Right lobe of liver (tissue), 6 donors: ENCODE data around the gene NCAPH2. TPM values are rescaled to one million over a fixed set of nuclear protein-coding genes. Genes with fewer than 3 reads are reported as not detected.

Source experiments
- ATAC-seq, 4 donors: fragments of 200-7000 bp; cut with Tn5 transposase; one replicate each; pipeline ENCODE4 v1.9.1; 2020; ENCODE audit warnings: mild to moderate bottlenecking in 4 of 4, moderate library complexity in 4 of 4
- DNase-seq, 3 donors: peaks; one replicate each; pipeline ENCODE4 v3.0.0-alpha.2; 2020
- H3K27ac ChIP-seq, 3 donors: fragments of 200-600 bp; one replicate each; pipeline ENCODE4 v1.8.0; 2022
- H3K27me3 ChIP-seq, 2 donors: fragments of 200-600 bp; one replicate each; pipeline ENCODE4 v1.8.0; 2022
- H3K36me3 ChIP-seq, 4 donors: fragments of 200-600 bp; sonication (generic) in 1 of 4; one replicate each; pipeline versions ENCODE4 v1.5.1 to v1.8.0; 2017 to 2022; ENCODE audit warnings: control low read depth in 1 of 4
- H3K4me1 ChIP-seq, 4 donors: fragments of 200-600 bp; sonication (generic) in 1 of 4; one replicate each; pipeline versions ENCODE4 v1.5.1 to v1.8.0; 2017 to 2022; ENCODE audit warnings: control low read depth in 1 of 4
- H3K4me3 ChIP-seq, 3 donors: fragments of 200-600 bp; one replicate each; pipeline ENCODE4 v1.8.0; 2022
- H3K9me3 ChIP-seq, 4 donors: fragments of 200-600 bp; sonication (generic) in 1 of 4; one replicate each; pipeline versions ENCODE4 v1.5.1 to v1.8.0; 2017 to 2022; ENCODE audit warnings: control low read depth in 1 of 4
- CTCF ChIP-seq, 4 donors: fragments of 200-600 bp in 3 of 4; fragments of 450-650 bp in 1 of 4; IDR thresholded peaks; one replicate each; pipeline versions ENCODE4 v1.5.1 to v1.8.0; 2016 to 2022; ENCODE audit warnings: antibody characterized with exemption in 4 of 4, mild to moderate bottlenecking in 2 of 4
- POLR2A ChIP-seq: fragments of 450-650 bp; IDR thresholded peaks from one replicate; pipeline ENCODE4 v1.6.1; 2017; ENCODE audit warnings: antibody characterized with exemption, mild to moderate bottlenecking
- WGBS: methylation state at CpG from one replicate; pipeline ENCODE4 v1.1.6; 2018; ENCODE audit warnings: low coverage, low lambda C conversion rate; ENCODE audit not compliant: insufficient coverage; ENCODE audit errors: missing lambda C conversion rate; 5-methylcytosine and 5-hydroxymethylcytosine counted together
- intact Hi-C, 2 donors: fragments of 100-400 bp; cut with DNase I; formaldehyde crosslinking; loops; one replicate each; pipeline versions ENCODE4 v1.11.2 to v1.14.1; 2022
- total RNA-seq, 6 experiments: library from RNA; depleted of rRNA in 2 of 6; stranded (reverse); fragments of >200 nt in 2 of 6; fragmentation: NEBNext Ultra II Directional in 3 of 6; extraction: Animal tissue kit (Norgen Biotek cat#: 25700) in 3 of 6; gene quantifications; one replicate each; pipeline versions ENCODE4 v1.1.0 to v1.2.4, GENCODE V29; 2016 to 2023
- donor health status: DM: no; HTN: yes; CAD: no.
- donor health status: DM: no; HTN: no; CAD: no.
- donor health status: DM: no; HTN: no; CAD: no.
- donor health status: DM: no; HTN: yes; CAD: no.
- donor health status: DM: no; HTN: yes; CAD: no.

The NCAPH2 gene
- total RNA-seq, 6 experiments from 2014 or later = 11.4 to 17.3 (median 13.9) TPM

- no CpG with 5 or more reads among the region's 23 CpGs for WGBS
- H3K27me3 ChIP-seq = no peaks in the 10 kb centered on the region
- no peak overlapping the region for H3K4me3 ChIP-seq
- H3K27ac ChIP-seq = no peak overlapping the region
- H3K9me3 ChIP-seq = no peaks in the 10 kb centered on the region
- DNase-seq = peak in 2 of 3 donors; percentile 18 to 39
- H3K4me1 ChIP-seq = peaks cover 0 to 5% (median 1%) of the 10 kb centered on the region in 4 donors
- no peak for ATAC-seq
- intact Hi-C loops = loop anchor here in 1 of 2 donors (10.0 kb wide), 1 partner anchor 243 kb away; the partner anchor contains the start of gene TUBGCP6
- TF ChIP-seq CTCF (IDR thresholded peaks at IDR 0.05) (no peak), POLR2A (no peak)
- no peaks in the 10 kb centered on the region for H3K36me3 ChIP-seq
These were observed 20.6 kb upstream of the NCAPH2 start for GRCh38 chr22:50487290-50488005.

- Histone ChIP-seq H3K4me1 (peaks cover 0 to 5% (median 1%) of the 10 kb centered on the region in 4 donors), H3K27ac (no peak overlapping the region), H3K4me3 (no peak overlapping the region), H3K36me3 (no peaks in the 10 kb centered on the region), H3K27me3 (no peaks in the 10 kb centered on the region), H3K9me3 (no peaks in the 10 kb centered on the region)
- intact Hi-C loops = loop anchor here in 1 of 2 donors (10.0 kb wide), 1 partner anchor 243 kb away; the partner anchor contains the start of gene TUBGCP6
- WGBS = no CpG with 5 or more reads among the region's 18 CpGs
- ATAC-seq = no peak
- TF ChIP-seq CTCF (IDR thresholded peaks at IDR 0.05) (no peak), POLR2A (no peak)
- peak in 2 of 3 donors; percentile 44 to 47 for DNase-seq
These were observed 19.9 kb upstream of the NCAPH2 start for GRCh38 chr22:50488006-50488677.

GRCh38 chr22:50488886-50489285 is 19.1 kb upstream of the NCAPH2 start:
- TF ChIP-seq POLR2A (no peak), CTCF (IDR thresholded peaks at IDR 0.05) (no peak)
- intact Hi-C loops = loop anchor here in 1 of 2 donors (10.0 kb wide), 1 partner anchor 244 kb away; the partner anchor contains the start of gene TUBGCP6
- H3K9me3 ChIP-seq = no peaks in the 10 kb centered on the region
- peaks cover 0 to 5% (median 1%) of the 10 kb centered on the region in 4 donors for H3K4me1 ChIP-seq
- 70% methylated on average over 16 of the region's 19 CpGs for WGBS
- ATAC-seq (no peak), DNase-seq (no peak)
- no peak overlapping the region for H3K4me3 ChIP-seq
- no peaks in the 10 kb centered on the region for H3K27me3 ChIP-seq
- no peak overlapping the region for H3K27ac ChIP-seq
- no peaks in the 10 kb centered on the region for H3K36me3 ChIP-seq

- intact Hi-C loops = loop anchor here in 1 of 2 donors (10.0 kb wide), 1 partner anchor 245 kb away; the partner anchor contains the start of gene TUBGCP6
- no peak for ATAC-seq
- Histone ChIP-seq H3K27me3 (no peaks in the 10 kb centered on the region), H3K4me1 (peaks cover 0 to 5% (median 1%) of the 10 kb centered on the region in 4 donors), H3K9me3 (no peaks in the 10 kb centered on the region), H3K27ac (no peak overlapping the region), H3K4me3 (no peak overlapping the region), H3K36me3 (no peaks in the 10 kb centered on the region)
- TF ChIP-seq POLR2A (no peak), CTCF (IDR thresholded peaks at IDR 0.05) (no peak)
- DNase-seq = no peak
- WGBS = no CpG with 5 or more reads among the region's 31 CpGs
These were observed 18.4 kb upstream of the NCAPH2 start for GRCh38 chr22:50489363-50490243.
